NT2/D1 (cell line): ENCODE data around the gene RFTN1.

Source experiments
- SUZ12 ChIP-seq: IDR thresholded peaks from 2 replicates; pipeline ENCODE4 v1.6.1; 2011; ENCODE audit not compliant: insufficient read length, insufficient read depth; ENCODE audit errors: extremely low read depth
- YY1 ChIP-seq: IDR thresholded peaks from 2 replicates; pipeline ENCODE4 v1.6.1; 2011; ENCODE audit not compliant: insufficient read length, insufficient read depth
- ZNF274 ChIP-seq: IDR thresholded peaks from 2 replicates; pipeline ENCODE4 v1.6.1; 2011; ENCODE audit warnings: mild to moderate bottlenecking, low read depth, low read length

DNA sequence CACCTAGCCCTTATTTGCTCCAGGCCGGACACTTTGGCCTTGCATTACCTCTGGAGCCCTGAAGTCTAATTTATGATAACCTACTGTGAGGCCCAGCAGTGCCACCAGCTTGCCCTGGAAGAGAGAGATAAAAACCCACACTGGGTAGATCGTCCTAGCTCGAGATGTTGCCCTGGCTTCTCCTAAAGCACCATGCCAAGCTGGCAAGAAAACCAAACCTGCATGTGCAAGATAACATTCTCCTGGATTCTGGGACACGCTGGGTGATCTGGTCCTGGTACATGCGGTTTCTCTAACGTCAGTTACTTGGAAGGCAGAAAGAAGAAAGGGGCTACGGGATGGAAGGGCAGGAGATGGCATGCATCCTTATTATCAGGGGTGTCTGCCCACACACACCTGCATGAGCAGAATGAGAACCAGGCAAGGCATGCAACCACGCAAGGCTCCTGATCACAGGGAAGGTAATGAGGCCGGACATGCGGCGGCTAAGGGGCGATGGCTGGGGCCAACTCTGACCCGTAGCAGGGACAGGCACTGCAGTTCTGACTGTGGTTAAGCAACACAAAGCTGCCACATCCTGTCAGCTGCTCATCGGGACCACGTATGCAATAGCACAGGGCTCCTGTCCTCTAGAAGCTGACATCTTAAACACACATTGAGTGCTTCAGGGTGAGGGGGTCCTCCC, 175.5 kb downstream of the RFTN1 start:
- TF ChIP-seq YY1 (no peak), SUZ12 (no peak), ZNF274 (no peak)
